ENCODE measurements around the gene EFNA1.

Gene EFNA1

GRCh38 chr1:155122308-155122707 lies 5.4 kb upstream of the EFNA1 start:
- DNase-seq: no peak

DNA sequence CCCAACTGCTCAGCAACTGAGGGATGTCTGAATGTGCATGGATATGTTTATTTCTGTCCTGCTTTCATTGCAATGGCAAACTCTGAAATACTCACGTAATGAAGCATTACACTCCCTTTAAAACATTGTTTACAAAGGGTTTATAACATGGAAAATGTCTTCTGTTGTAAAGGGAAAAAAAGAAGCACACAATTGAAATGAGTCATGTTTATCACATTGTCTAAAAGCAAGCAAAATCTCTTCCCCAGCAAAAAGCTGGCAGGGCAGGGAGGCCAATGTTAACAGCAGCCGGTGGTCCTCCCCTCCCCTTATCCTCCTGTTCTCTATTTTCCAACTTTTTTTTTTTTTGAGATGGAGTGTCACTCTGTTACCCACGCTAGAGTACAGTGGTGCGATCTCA lies 3.9 kb upstream of the EFNA1 start:
- no peak for DNase-seq

- DNase-seq: peak in 1 of 56 donors; percentile 29
These were observed 2.9 kb upstream of the EFNA1 start for GRCh38 chr1:155124503-155125463.

GRCh38 chr1:155125511-155125945 lies 2.1 kb upstream of the EFNA1 start:
- peak in 3 of 56 donors; percentile 6 to 25 (median 11) for DNase-seq

DNA sequence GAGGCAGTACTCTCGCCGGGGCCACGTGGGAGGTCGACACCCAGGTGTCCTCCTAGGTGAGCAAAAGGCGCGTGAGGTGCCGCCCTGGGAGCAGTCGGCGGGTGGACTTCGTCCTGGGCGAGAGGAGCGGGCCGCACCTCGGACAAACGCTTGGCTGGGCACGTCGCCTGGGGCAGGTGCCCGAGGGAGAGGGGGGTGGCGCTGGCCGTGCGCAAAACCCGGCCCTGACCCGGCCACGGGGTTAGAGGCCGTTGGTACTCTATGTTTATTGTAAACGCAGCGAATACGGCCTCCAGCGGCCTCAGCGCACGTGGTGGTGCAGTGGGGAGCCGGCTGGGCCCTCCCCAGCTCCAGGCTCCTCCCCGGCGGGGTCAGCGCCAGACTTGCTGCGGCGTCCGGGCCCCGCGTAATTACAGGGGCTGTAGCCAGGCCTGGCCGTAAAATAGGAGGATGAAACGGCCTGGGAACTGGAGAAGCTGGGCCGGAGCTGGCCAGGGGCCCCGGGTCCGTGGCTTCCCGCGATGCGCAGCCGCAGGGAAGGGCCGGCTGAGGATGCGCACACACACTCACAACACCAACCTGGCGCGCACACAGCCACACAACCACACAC lies 1.6 kb upstream of the EFNA1 start:
- DNase-seq: peak in 55 of 56 donors; percentile 30 to 90 (median 68)

- DNase-seq: peak in 48 of 56 donors; percentile 22 to 85 (median 64)
These were observed 1.0 kb upstream of the EFNA1 start for GRCh38 chr1:155126556-155127104.

DNA sequence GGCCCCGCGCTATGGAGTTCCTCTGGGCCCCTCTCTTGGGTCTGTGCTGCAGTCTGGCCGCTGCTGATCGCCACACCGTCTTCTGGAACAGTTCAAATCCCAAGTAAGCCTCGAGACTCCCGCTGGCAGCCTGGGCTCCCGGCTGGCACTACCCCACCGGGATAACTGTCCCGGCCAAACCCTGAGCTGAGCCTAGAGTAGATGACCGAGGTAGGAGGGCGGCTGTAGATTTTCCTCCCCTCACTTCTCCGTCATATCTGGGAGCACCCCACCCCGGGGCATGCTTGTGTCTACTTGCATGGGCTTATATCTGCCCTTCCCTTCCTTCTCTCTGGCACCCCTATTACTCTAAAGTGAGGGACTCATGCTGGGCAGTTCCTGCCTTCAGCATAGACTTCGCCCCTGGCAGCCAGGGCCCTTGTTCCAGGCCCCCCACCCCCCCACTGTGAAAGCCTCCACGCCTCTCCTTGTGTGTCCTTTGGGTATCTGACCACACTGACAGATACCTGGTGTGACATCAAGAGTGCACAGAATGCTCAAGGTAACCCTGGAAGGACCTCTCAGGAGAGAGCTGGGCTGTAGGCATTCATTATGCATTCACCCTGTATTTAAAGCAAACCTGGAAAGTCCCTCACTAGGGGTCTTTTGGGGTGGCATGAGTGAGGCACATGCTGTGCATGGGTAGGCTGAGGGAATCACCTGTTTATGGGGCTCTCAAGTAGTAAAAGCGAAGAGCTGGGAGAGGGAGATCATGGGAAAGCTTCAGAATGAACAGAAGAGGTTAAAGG lies 485 bp downstream of the EFNA1 start:
- peak in 2 of 56 donors; percentile 19 to 31 for DNase-seq

- DNase-seq: peak in 40 of 56 donors; percentile 7 to 73 (median 40)
These were observed 1.2 kb downstream of the EFNA1 start for GRCh38 chr1:155128755-155129473.

DNA sequence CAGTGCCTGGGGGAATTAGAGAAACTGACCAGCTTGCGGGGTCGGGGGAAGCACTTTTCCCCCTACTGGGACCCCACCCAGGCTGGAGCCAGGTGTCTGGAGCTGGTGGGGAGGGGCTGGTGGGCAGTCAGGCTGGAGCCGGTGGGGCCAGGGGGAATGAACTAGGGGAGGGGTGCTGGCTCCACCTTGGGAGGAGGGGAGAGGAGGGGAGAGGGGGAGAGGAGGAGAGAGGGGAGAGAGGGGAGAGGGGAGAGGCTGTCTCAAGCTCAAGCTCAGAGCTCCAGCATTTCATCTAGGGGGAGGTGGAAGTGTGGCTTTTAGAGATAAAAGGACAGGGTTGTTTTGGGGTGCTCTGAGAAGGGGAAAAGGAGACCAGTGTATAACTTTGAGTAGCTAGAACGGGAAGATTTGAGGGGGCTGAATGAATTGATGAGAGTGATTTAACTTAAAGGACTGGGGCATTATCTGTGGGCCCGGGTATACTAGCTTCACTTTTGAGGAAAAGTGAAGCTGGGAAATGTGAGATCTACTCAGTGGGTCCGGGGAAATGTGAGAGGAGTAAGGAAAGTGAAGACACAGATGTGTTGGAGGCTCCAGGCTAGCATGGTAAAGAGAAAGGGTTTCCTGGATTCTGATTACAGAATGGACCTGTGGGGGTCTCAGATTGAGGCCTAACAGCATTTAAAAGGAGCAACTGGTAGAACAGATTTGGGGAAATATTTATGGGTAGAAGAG lies 2.8 kb downstream of the EFNA1 start:
- no peak for DNase-seq

- DNase-seq: no peak
These were observed 3.6 kb downstream of the EFNA1 start for GRCh38 chr1:155131285-155131684.

GRCh38 chr1:155131856-155132255 lies 4.2 kb downstream of the EFNA1 start:
- DNase-seq: no peak

DNA sequence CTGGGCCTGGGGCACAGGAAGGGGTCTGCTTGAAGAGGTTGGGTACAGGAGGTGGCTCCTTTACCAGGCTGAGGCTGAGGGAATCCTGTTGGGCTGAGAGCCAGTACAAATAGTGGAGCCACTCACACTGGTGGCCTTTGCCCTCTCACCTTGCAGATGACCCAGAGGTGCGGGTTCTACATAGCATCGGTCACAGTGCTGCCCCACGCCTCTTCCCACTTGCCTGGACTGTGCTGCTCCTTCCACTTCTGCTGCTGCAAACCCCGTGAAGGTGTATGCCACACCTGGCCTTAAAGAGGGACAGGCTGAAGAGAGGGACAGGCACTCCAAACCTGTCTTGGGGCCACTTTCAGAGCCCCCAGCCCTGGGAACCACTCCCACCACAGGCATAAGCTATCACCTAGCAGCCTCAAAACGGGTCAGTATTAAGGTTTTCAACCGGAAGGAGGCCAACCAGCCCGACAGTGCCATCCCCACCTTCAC lies 6.2 kb downstream of the EFNA1 start:
- DNase-seq: no peak

DNA sequence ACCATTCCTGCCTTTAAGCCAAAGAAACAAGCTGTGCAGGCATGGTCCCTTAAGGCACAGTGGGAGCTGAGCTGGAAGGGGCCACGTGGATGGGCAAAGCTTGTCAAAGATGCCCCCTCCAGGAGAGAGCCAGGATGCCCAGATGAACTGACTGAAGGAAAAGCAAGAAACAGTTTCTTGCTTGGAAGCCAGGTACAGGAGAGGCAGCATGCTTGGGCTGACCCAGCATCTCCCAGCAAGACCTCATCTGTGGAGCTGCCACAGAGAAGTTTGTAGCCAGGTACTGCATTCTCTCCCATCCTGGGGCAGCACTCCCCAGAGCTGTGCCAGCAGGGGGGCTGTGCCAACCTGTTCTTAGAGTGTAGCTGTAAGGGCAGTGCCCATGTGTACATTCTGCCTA lies 6.6 kb downstream of the EFNA1 start:
- DNase-seq: no peak

DNA sequence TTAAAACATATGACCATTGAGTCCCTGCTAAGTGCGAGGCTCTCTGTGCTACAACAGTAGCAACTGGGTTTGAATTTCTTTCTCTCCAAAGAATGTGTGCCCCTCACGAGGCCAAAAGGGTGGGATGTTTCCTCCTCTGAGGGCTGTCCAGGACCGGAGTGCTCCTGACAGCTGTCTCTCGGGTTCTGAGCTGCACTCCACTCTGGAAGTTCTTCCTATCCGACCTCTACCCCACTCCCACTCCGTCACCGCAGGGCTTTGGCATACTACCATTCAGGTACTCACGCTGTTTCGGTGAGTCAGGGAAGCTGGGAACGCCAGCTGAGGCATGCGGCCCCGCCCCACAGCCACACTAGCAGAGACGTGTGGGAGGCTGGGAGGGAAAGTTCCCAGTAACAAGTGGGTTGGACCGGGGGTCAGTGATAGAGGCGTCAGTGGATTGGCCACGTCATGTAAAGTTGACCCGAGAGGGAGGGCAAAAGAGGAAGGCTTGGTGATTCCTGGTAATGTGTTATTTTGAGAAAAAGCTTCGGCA lies 7.3 kb downstream of the EFNA1 start:
- DNase-seq: peak in 39 of 56 donors; percentile 26 to 73 (median 53)

GRCh38 chr1:155135415-155136028 lies 7.8 kb downstream of the EFNA1 start, which contains the start of gene SLC50A1:
Gene SLC50A1 (plus strand): TSS chr1:155135852. CDS start chr1:155135912, 60 bp downstream.
- DNase-seq: peak; percentile 54 to 94 (median 85)

- DNase-seq: no peak
These were observed 9.1 kb downstream of the EFNA1 start for GRCh38 chr1:155136748-155137147.

- no peak for DNase-seq
These were observed 9.7 kb downstream of the EFNA1 start for GRCh38 chr1:155137154-155137949.
